A549 (cell line): ENCODE data around the gene ADSS1. TPM values are rescaled to one million over a fixed set of nuclear protein-coding genes. Genes with fewer than 3 reads are reported as not detected.

Experiments used
- ATAC-seq, 2 experiments: fragments of 200-7000 bp in 1 of 2; fragments of >200 bp in 1 of 2; cut with Nextera tagmentation in 1 of 2; cut with Tn5 transposase in 1 of 2; 3 replicates each; pipeline versions ENCODE4 v1.8.0 to v1.9.1; 2018 to 2020; ENCODE audit warnings: mild to moderate bottlenecking in 1 of 2, moderate library complexity in 1 of 2
- CTCF ChIA-PET: fragments of 300-600 bp; sonication (Branson Sonifier 250); formaldehyde crosslinking; extraction: SDS; loops from one replicate; lab custom pipeline; 2021; ENCODE audit warnings: antibody characterized with exemption, inconsistent platforms; lab: Yijun Ruan, JAX
- POLR2A ChIA-PET: fragments of 350-600 bp; formaldehyde crosslinking; extraction: SDS; loops from one replicate; lab custom pipeline; 2021; ENCODE audit warnings: antibody characterized with exemption, inconsistent platforms; lab: Yijun Ruan, JAX
- DNase-seq, 2 experiments: peaks; one replicate each; pipeline versions ENCODE4 v3.0.0 to v3.0.0-alpha.2; 2011 to 2016; ENCODE audit warnings: low read depth in 1 of 2, low spot score in 1 of 2
- FAIRE-seq: peaks from 2 replicates; lab custom pipeline; 2011; peaks lifted over from hg19 to GRCh38; lab: Jason Lieb, UNC
- H3K27ac ChIP-seq, 2 experiments: fragments of >200 bp; sonication (Bioruptor Twin); formaldehyde crosslinking; 3 replicates each; pipeline ENCODE4 v1.5.1; 2016 to 2017
- H3K4me1 ChIP-seq: fragments of >200 bp; sonication (Bioruptor Twin); formaldehyde crosslinking; 3 replicates; pipeline ENCODE4 v1.6.1; 2016
- H3K4me2 ChIP-seq: fragments of >200 bp; sonication (Bioruptor Twin); formaldehyde crosslinking; 3 replicates; pipeline ENCODE4 v1.6.1; 2016
- H3K4me3 ChIP-seq: fragments of >200 bp; sonication (Bioruptor Twin); formaldehyde crosslinking; 3 replicates; pipeline ENCODE4 v1.5.1; 2016
- H3K9me3 ChIP-seq: fragments of >200 bp; sonication (Bioruptor Twin); formaldehyde crosslinking; 3 replicates; pipeline ENCODE4 v1.6.1; 2016
- CBX2 ChIP-seq: fragments of 200-600 bp; sonication (generic); IDR thresholded peaks from 2 replicates; pipeline ENCODE4 v1.6.1; 2016; ENCODE audit warnings: low read depth, mild to moderate bottlenecking, borderline replicate concordance
- CHD4 ChIP-seq: fragments of 200-600 bp; sonication (generic); IDR thresholded peaks from 2 replicates; pipeline ENCODE4 v1.6.1; 2016; ENCODE audit warnings: antibody characterized with exemption, mild to moderate bottlenecking, borderline replicate concordance
- EHMT2 ChIP-seq: fragments of 200-600 bp; sonication (generic); IDR thresholded peaks from 2 replicates; pipeline ENCODE4 v1.6.1; 2016; ENCODE audit warnings: antibody characterized with exemption, low read depth, mild to moderate bottlenecking, moderate library complexity
- FOSB ChIP-seq: fragments of 250-450 bp; sonication (Bioruptor Pico); IDR thresholded peaks from 2 replicates; pipeline ENCODE4 v1.5.0; 2020; ENCODE audit warnings: mild to moderate bottlenecking, moderate library complexity
- GATA3 ChIP-seq: IDR thresholded peaks from 2 replicates; pipeline ENCODE4 v1.6.1; 2012; ENCODE audit warnings: borderline replicate concordance
- HOXB13 ChIP-seq: fragments of 250-450 bp; sonication (Bioruptor Pico); IDR thresholded peaks from 2 replicates; pipeline ENCODE4 v1.5.0; 2020; ENCODE audit warnings: low read depth, mild to moderate bottlenecking, moderate library complexity
- JUNB ChIP-seq: fragments of >200 bp; sonication (Bioruptor Twin); formaldehyde crosslinking; IDR thresholded peaks from 2 replicates; pipeline ENCODE4 v1.6.1; 2016
- KDM1A ChIP-seq: fragments of 200-600 bp; sonication (generic); IDR thresholded peaks from 2 replicates; pipeline ENCODE4 v1.6.1; 2016; ENCODE audit warnings: low read depth, mild to moderate bottlenecking
- NFE2L2 ChIP-seq: fragments of 150-350 bp; conservative IDR thresholded peaks from 2 replicates; pipeline ENCODE4 v1.6.1; 2014; ENCODE audit warnings: low read length
- NR3C1 ChIP-seq: fragments of >200 bp; sonication (Bioruptor Twin); formaldehyde crosslinking; IDR thresholded peaks from 3 replicates; pipeline ENCODE4 v1.6.1; 2017
- POLR2A ChIP-seq: IDR thresholded peaks from 2 replicates; pipeline ENCODE4 v1.6.1; 2012; ENCODE audit warnings: mild to moderate bottlenecking, low read length
- RAD21 ChIP-seq, 2 experiments: fragments of >200 bp in 1 of 2; sonication (Bioruptor Twin) in 1 of 2; formaldehyde crosslinking in 1 of 2; IDR thresholded peaks in 1 of 2; conservative IDR thresholded peaks in 1 of 2; 2 replicates in 1 of 2; 3 replicates in 1 of 2; pipeline ENCODE4 v1.6.1; 2012 to 2018; ENCODE audit warnings: inconsistent platforms in 1 of 2
- RNF2 ChIP-seq: fragments of 200-600 bp; sonication (generic); IDR thresholded peaks from 2 replicates; pipeline ENCODE4 v1.6.1; 2016; ENCODE audit warnings: low read depth, mild to moderate bottlenecking, antibody characterized with exemption, moderate library complexity, borderline replicate concordance
- SREBF2 ChIP-seq: fragments of 450-650 bp; IDR thresholded peaks from 2 replicates; pipeline ENCODE4 v1.6.1; 2014; ENCODE audit warnings: mild to moderate bottlenecking, moderate library complexity
- TFCP2L1 ChIP-seq: fragments of 250-450 bp; sonication (Bioruptor Pico); IDR thresholded peaks from 2 replicates; pipeline ENCODE4 v1.5.0; 2021; ENCODE audit warnings: mild to moderate bottlenecking
- ZFP36 ChIP-seq: fragments of 450-650 bp; IDR thresholded peaks from 2 replicates; pipeline ENCODE4 v1.6.1; 2014; ENCODE audit warnings: borderline replicate concordance; ENCODE audit not compliant: partially characterized antibody
- ZNF302 ChIP-seq: fragments of 250-450 bp; sonication (Bioruptor Pico); IDR thresholded peaks from 2 replicates; pipeline ENCODE4 v1.9.0; 2021; ENCODE audit warnings: inconsistent platforms, mild to moderate bottlenecking, moderate library complexity
- WGBS: methylation state at CpG from one replicate; pipeline ENCODE4 v1.1.6; 2017; ENCODE audit errors: missing lambda C conversion rate; 5-methylcytosine and 5-hydroxymethylcytosine counted together
- polyA plus RNA-seq, 4 experiments: library from polyadenylated mRNA; depleted of rRNA in 3 of 4; stranded (reverse); fragments of >200 nt; fragmentation: RNase III in 1 of 4; extraction: RNeasy Plus Mini Kit Qiagen cat#74134 plus additional on column Dnase treatment in 1 of 4; gene quantifications; 2 replicates in 3 of 4; 3 replicates in 1 of 4; pipeline ENCODE4 v1.2.3, GENCODE V29; 2011 to 2017
- TF ChIP-seq, protein P1 (sequence below): fragments of >200 bp; sonication (Bioruptor Twin); formaldehyde crosslinking; IDR thresholded peaks from 3 replicates; pipeline ENCODE4 v1.6.1; 2016
- TF ChIP-seq, protein P2 (sequence below): IDR thresholded peaks from 2 replicates; pipeline ENCODE4 v1.6.1; 2012
- TF ChIP-seq, protein P3 (sequence below): fragments of 250-450 bp; sonication (Bioruptor Pico); IDR thresholded peaks from 2 replicates; pipeline ENCODE4 v1.5.0; 2021; ENCODE audit warnings: mild to moderate bottlenecking, moderate library complexity, borderline replicate concordance

Gene ADSS1
- polyA plus RNA-seq, 2 of the 4 experiments (the other 2 are of a cell fraction) = 6.2 to 10.1 TPM

DNA sequence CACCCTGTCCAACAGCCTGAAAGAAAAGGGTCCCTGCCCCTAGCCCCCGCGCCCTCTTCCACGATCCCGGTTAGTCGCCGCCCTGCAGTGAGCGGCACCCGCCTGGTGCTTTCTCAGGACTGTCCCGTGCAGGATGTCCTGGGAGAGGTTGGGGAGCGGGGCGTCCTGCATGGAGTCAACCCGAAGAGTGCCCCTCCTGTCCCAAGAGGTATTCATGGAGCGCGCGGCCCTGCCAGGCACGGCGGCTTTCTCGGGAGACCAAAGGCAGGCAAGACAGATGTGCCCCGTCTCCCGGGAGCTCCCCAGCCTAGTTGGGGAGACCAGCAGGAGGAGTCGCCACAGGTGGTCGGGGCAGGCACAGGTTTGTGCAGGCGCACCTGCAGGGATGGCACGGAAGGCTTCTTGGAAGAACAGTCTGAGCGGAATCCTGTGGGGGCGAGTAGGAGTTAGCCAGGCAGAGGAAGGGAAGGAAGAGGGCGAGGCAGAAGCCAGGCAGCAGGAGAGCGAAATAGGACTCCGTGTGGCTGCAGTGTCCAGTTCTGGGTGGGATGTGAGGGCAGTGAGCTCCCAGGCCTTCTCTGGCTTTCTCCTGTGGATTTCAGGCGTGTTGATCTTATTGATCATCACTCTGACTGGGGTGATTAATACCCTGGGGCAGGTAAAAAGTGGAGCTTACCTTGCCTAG, 29.6 kb downstream of the ADSS1 start:
- DNase-seq = no peak
- no peak for FAIRE-seq
- H3K27ac ChIP-seq = peak overlapping the region; percentile 93 to 96
- H3K9me3 ChIP-seq = no peaks in the 10 kb centered on the region; the same call in 2 of the 3 replicates
- H3K4me1 ChIP-seq = peaks cover 28% of the 10 kb centered on the region
- peak overlapping the region; percentile 100 for H3K4me3 ChIP-seq
- TF ChIP-seq POLR2A = no peak
- TF ChIP-seq, protein P1, sequence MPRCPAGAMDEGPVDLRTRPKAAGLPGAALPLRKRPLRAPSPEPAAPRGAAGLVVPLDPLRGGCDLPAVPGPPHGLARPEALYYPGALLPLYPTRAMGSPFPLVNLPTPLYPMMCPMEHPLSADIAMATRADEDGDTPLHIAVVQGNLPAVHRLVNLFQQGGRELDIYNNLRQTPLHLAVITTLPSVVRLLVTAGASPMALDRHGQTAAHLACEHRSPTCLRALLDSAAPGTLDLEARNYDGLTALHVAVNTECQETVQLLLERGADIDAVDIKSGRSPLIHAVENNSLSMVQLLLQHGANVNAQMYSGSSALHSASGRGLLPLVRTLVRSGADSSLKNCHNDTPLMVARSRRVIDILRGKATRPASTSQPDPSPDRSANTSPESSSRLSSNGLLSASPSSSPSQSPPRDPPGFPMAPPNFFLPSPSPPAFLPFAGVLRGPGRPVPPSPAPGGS = no peak
- TF ChIP-seq, protein P2, sequence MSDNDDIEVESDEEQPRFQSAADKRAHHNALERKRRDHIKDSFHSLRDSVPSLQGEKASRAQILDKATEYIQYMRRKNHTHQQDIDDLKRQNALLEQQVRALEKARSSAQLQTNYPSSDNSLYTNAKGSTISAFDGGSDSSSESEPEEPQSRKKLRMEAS = no peak
- no peak for TF ChIP-seq CHD4
- TF ChIP-seq JUNB = no peak
- no peak for TF ChIP-seq EHMT2
- TF ChIP-seq GATA3 = no peak
- H3K4me2 ChIP-seq = peak overlapping the region; percentile 95
- ATAC-seq = peak in 1 of 2 experiments; percentile 6; a peak in 3 of 6 replicates
- ChIA-PET POLR2A (interaction anchor here (0.9 to 1.4 kb wide), 3 partner anchors 66 to 267 kb away, joined by 3 to 7 read pairs (median 6); partner anchors contain the start of gene CDCA4), CTCF (interaction anchor here (0.6 to 5.1 kb wide), 12 partner anchors 10 to 786 kb away, joined by 3 to 41 read pairs (median 6); partner anchors contain the start of gene ADSS1)
- WGBS = 4% methylated on average over 10 of the region's 30 CpGs

DNA sequence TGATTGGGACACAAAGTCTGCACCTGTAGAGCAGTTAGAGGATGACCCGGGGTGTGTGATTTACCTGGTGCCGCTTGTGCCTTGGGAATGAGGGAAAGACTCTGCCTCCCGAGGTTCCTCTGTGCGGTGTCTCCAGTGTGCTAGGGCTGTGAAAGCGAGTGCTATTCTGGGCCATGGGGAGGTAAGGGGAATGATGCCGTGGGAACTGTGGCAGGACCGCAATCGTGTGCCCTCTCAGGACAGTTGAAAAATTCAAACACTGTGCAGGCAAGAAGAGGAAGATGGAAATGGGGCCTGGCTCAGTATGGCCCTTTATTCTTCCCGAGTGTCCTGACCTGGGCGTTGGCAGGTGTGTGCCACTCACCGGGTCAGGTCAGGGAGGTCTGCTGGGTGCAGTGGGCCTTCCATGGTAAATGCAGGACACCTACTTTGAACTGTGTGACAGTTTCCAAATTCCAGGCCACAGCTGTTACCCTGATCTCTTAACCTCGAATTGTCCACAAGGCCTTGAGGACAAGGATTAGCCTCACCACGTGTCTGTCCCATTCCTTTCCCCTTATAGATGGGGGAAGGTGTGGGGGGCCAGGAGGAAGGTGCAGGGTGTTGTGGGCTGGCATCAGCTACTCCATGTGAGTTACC, 30.3 kb downstream of the ADSS1 start:
- no peak for DNase-seq
- Histone ChIP-seq H3K9me3 (no peaks in the 10 kb centered on the region; the same call in 2 of the 3 replicates), H3K4me1 (peaks cover 23% of the 10 kb centered on the region), H3K4me2 (peak overlapping the region; percentile 95), H3K27ac (peak overlapping the region; percentile 93 to 96; a peak in 4 of 6 replicates), H3K4me3 (peak overlapping the region; percentile 100)
- POLR2A ChIA-PET = no interaction called here
- no peak for TF ChIP-seq HOXB13
- no peak for TF ChIP-seq ZNF302 (CRISPR knock-in tag)
- TF ChIP-seq EHMT2 = no peak
- no peak for TF ChIP-seq ZFP36
- no peak for TF ChIP-seq TFCP2L1 (CRISPR knock-in tag)
- TF ChIP-seq FOSB = no peak
- no peak for TF ChIP-seq RNF2
- TF ChIP-seq NFE2L2 = no peak
- TF ChIP-seq NR3C1 = no peak
- no peak for TF ChIP-seq KDM1A
- no peak for TF ChIP-seq CBX2
- TF ChIP-seq, protein P3, sequence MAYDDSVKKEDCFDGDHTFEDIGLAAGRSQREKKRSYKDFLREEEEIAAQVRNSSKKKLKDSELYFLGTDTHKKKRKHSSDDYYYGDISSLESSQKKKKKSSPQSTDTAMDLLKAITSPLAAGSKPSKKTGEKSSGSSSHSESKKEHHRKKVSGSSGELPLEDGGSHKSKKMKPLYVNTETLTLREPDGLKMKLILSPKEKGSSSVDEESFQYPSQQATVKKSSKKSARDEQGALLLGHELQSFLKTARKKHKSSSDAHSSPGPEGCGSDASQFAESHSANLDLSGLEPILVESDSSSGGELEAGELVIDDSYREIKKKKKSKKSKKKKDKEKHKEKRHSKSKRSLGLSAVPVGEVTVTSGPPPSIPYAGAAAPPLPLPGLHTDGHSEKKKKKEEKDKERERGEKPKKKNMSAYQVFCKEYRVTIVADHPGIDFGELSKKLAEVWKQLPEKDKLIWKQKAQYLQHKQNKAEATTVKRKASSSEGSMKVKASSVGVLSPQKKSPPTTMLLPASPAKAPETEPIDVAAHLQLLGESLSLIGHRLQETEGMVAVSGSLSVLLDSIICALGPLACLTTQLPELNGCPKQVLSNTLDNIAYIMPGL (CRISPR knock-in tag) = no peak
- TF ChIP-seq RAD21 (conservative IDR thresholded peaks at IDR 0.05 in 1 of 2, IDR thresholded peaks at IDR 0.05 in 1 of 2) = no peak
- TF ChIP-seq SREBF2 = no peak
- no peak for FAIRE-seq
- 63% methylated on average over 13 of the region's 13 CpGs for WGBS
- CTCF ChIA-PET = interaction anchor here (0.6 to 5.1 kb wide), 7 partner anchors 12 to 785 kb away, joined by 3 to 41 read pairs (median 6); partner anchors contain the start of gene ADSS1
- ATAC-seq = no peak
